MM.1S (cell line): ENCODE data around the gene TUBB4B.

Experiments
- DNase-seq: peaks from one replicate; pipeline ENCODE4 v3.0.0-alpha.2; 2015
- H2AFZ ChIP-seq: fragments of 300-600 bp; sonication (generic); 2 replicates; pipeline ENCODE4 v1.6.0; 2016; ENCODE audit warnings: antibody characterized with exemption, low read length
- H3F3A ChIP-seq: fragments of 300-600 bp; sonication (generic); 2 replicates; pipeline ENCODE4 v1.6.1; 2016; ENCODE audit warnings: mild to moderate bottlenecking, antibody characterized with exemption, low read length, moderate library complexity, mixed read lengths; ENCODE audit not compliant: insufficient read depth
- H3K27ac ChIP-seq: fragments of 300-600 bp; sonication (generic); 2 replicates; pipeline ENCODE4 v1.5.1; 2016; ENCODE audit warnings: mild to moderate bottlenecking, low read length
- H3K27me3 ChIP-seq: fragments of 300-600 bp; sonication (generic); replicated peaks from 2 replicates; pipeline ENCODE4 v1.6.0; 2016; ENCODE audit warnings: low read length; ENCODE audit not compliant: insufficient read depth
- H3K36me3 ChIP-seq: fragments of 300-600 bp; sonication (generic); replicated peaks from 2 replicates; pipeline ENCODE4 v1.6.1; 2016; ENCODE audit warnings: mild to moderate bottlenecking, low read length, mixed read lengths; ENCODE audit not compliant: insufficient read depth
- H3K4me1 ChIP-seq: fragments of 300-600 bp; sonication (generic); 2 replicates; pipeline ENCODE4 v1.6.1; 2016; ENCODE audit warnings: low read length, mixed read lengths
- H3K4me2 ChIP-seq: fragments of 300-600 bp; sonication (generic); 2 replicates; pipeline ENCODE4 v1.6.0; 2016; ENCODE audit warnings: low read depth, low read length
- H3K4me3 ChIP-seq: fragments of 300-600 bp; sonication (generic); 2 replicates; pipeline ENCODE4 v1.5.1; 2016; ENCODE audit warnings: low read length, mixed read lengths
- H3K79me2 ChIP-seq: fragments of 300-600 bp; sonication (generic); 2 replicates; pipeline ENCODE4 v1.6.1; 2016; ENCODE audit warnings: mixed run types, low read length, mixed read lengths
- H3K9ac ChIP-seq: fragments of 300-600 bp; sonication (generic); 2 replicates; pipeline ENCODE4 v1.6.1; 2016; ENCODE audit warnings: low read length, mixed read lengths
- H3K9me2 ChIP-seq: fragments of 300-600 bp; sonication (generic); replicated peaks from 2 replicates; pipeline ENCODE4 v1.6.1; 2016; ENCODE audit warnings: mild to moderate bottlenecking, low read length, mixed read lengths; ENCODE audit not compliant: insufficient read depth
- H3K9me3 ChIP-seq: fragments of 300-600 bp; sonication (generic); replicated peaks from 2 replicates; pipeline ENCODE4 v1.6.1; 2016; ENCODE audit warnings: mild to moderate bottlenecking, low read length, mixed read lengths; ENCODE audit not compliant: insufficient read depth
- H4K20me1 ChIP-seq: fragments of 300-600 bp; sonication (generic); 2 replicates; pipeline ENCODE4 v1.6.1; 2016; ENCODE audit warnings: mild to moderate bottlenecking, low read length, moderate library complexity, mixed read lengths; ENCODE audit not compliant: insufficient read depth
- CTCF ChIP-seq: fragments of 300-600 bp; sonication (generic); IDR thresholded peaks from 2 replicates; pipeline ENCODE4 v1.5.1; 2016; ENCODE audit warnings: antibody characterized with exemption, low read length, mixed read lengths
- EZH2 ChIP-seq: fragments of 300-600 bp; sonication (generic); optimal IDR thresholded peaks from 2 replicates; pipeline ENCODE3; 2017; ENCODE audit warnings: low read depth, mild to moderate bottlenecking, antibody characterized with exemption, low read length, mixed read lengths
- EZH2phosphoT487 ChIP-seq: fragments of 300-600 bp; sonication (generic); IDR thresholded peaks from 2 replicates; pipeline ENCODE4 v1.6.1; 2018; ENCODE audit warnings: antibody characterized with exemption, low read length

Gene TUBB4B

GRCh38 chr9:137250329-137251193 is 9.5 kb downstream of the TUBB4B start:
- Histone ChIP-seq H3K4me1 (peaks cover 4% of the 10 kb centered on the region; the same call in 1 of the 2 replicates), H3K9me2 (no peaks in the 10 kb centered on the region), H3K9me3 (no peaks in the 10 kb centered on the region), H3K27ac (no peak overlapping the region), H3K36me3 (no peaks in the 10 kb centered on the region), H3F3A (peaks cover 3% of the 10 kb centered on the region; the same call in 1 of the 2 replicates), H3K27me3 (no peaks in the 10 kb centered on the region), H3K4me3 (no peak overlapping the region), H3K79me2 (peaks cover 3% of the 10 kb centered on the region), H3K9ac (no peak overlapping the region), H3K4me2 (no peak overlapping the region), H2AFZ (no peak overlapping the region), H4K20me1 (no peaks in the 10 kb centered on the region)
- TF ChIP-seq CTCF (no peak), EZH2 (no peak), EZH2phosphoT487 (no peak)
- DNase-seq, result no peak

GRCh38 chr9:137251194-137251461 is 10.0 kb downstream of the TUBB4B start, which contains the start of gene STPG3:
TSS of gene STPG3 (plus strand) at chr9:137251286. CDS start at chr9:137251287, 1 bp downstream.
- H3K4me1 ChIP-seq, result peaks cover 6% of the 10 kb centered on the region; the same call in 1 of the 2 replicates
- H3K79me2 ChIP-seq, result peaks cover 8% of the 10 kb centered on the region
- no peaks in the 10 kb centered on the region for H3K36me3 ChIP-seq
- H3K27ac ChIP-seq, result no peak within 1 kb of the TSS
- no peak for DNase-seq
- H3K4me2 ChIP-seq, result no peak within 1 kb of the TSS
- H3K9ac ChIP-seq, result no peak within 1 kb of the TSS
- no peak within 1 kb of the TSS for H3K4me3 ChIP-seq
- H3K9me2 ChIP-seq, result no peaks in the 10 kb centered on the region
- TF ChIP-seq EZH2phosphoT487, result no peak
- no peak for TF ChIP-seq EZH2
- no peak for TF ChIP-seq CTCF
- H2AFZ ChIP-seq, result no peak within 1 kb of the TSS
- peaks cover 8% of the 10 kb centered on the region for H3F3A ChIP-seq
- H3K27me3 ChIP-seq, result no peaks in the 10 kb centered on the region
- no peaks in the 10 kb centered on the region for H3K9me3 ChIP-seq
- H4K20me1 ChIP-seq, result no peaks in the 10 kb centered on the region

GRCh38 chr9:137251490-137252268 is 10.6 kb downstream of the TUBB4B start:
- Histone ChIP-seq H2AFZ (no peak overlapping the region), H3K4me1 (peaks cover 10% of the 10 kb centered on the region; the same call in 1 of the 2 replicates), H3K36me3 (no peaks in the 10 kb centered on the region), H4K20me1 (no peaks in the 10 kb centered on the region), H3K9me3 (no peaks in the 10 kb centered on the region), H3K9me2 (no peaks in the 10 kb centered on the region), H3F3A (peaks cover 8% of the 10 kb centered on the region), H3K9ac (no peak overlapping the region), H3K79me2 (peaks cover 14% of the 10 kb centered on the region), H3K27ac (no peak overlapping the region), H3K4me3 (no peak overlapping the region), H3K4me2 (no peak overlapping the region), H3K27me3 (no peaks in the 10 kb centered on the region)
- TF ChIP-seq EZH2phosphoT487, result no peak
- DNase-seq, result no peak
